Prostate gland (tissue), 2 donors: Measurements from ENCODE around the gene GABBR2. TPM values are rescaled to one million over a fixed set of nuclear protein-coding genes. Genes with fewer than 3 reads are reported as not detected.

Experiments
- DNase-seq: peaks from one replicate; pipeline ENCODE4 v3.0.0-alpha.2; 2019; ENCODE audit warnings: low spot score
- H3K27ac ChIP-seq, 2 donors: fragments of 200-600 bp; sonication (generic); 2 replicates each; pipeline ENCODE4 v1.5.1; 2017 to 2019
- H3K27me3 ChIP-seq: fragments of 200-600 bp; sonication (generic); replicated peaks from 2 replicates; pipeline ENCODE4 v1.5.1; 2019; ENCODE audit not compliant: insufficient read depth
- H3K36me3 ChIP-seq, 2 donors: fragments of 200-600 bp; sonication (generic); 1 replicate in 1 of 2; 2 replicates in 1 of 2; pipeline versions ENCODE4 v1.5.1 to v1.8.1; 2017 to 2019
- H3K4me1 ChIP-seq: fragments of 200-600 bp; sonication (generic); replicated peaks from 2 replicates; pipeline ENCODE4 v1.5.1; 2019
- H3K4me3 ChIP-seq, 2 donors: fragments of 200-600 bp; sonication (generic); 2 replicates each; pipeline ENCODE4 v1.5.1; 2017 to 2019
- H3K9me3 ChIP-seq: fragments of 200-600 bp; sonication (generic); 2 replicates; pipeline ENCODE4 v1.5.1; 2017
- POLR2A ChIP-seq: fragments of 450-650 bp; IDR thresholded peaks from one replicate; pipeline ENCODE4 v1.6.1; 2016; ENCODE audit warnings: antibody characterized with exemption, mild to moderate bottlenecking
- POLR2AphosphoS5 ChIP-seq: sonication (generic); formaldehyde crosslinking; IDR thresholded peaks from one replicate; pipeline ENCODE4 v1.6.1; 2017; ENCODE audit warnings: antibody characterized with exemption
- WGBS: methylation state at CpG from one replicate; pipeline ENCODE4 v1.1.5; 2018; 5-methylcytosine and 5-hydroxymethylcytosine counted together
- intact Hi-C: fragments of 100-400 bp; cut with DNase I; formaldehyde crosslinking; loops from one replicate; pipeline ENCODE4 v1.14.2; 2022
- total RNA-seq, 2 donors: library from RNA; depleted of rRNA; stranded (reverse); fragments of >200 nt; gene quantifications; one replicate each; pipeline ENCODE4 v1.1.0, GENCODE V29; 2016
- TF ChIP-seq, protein P1 (sequence below), 4 experiments: fragments of 200-600 bp in 2 of 4; fragments of 450-650 bp in 2 of 4; sonication (generic) in 2 of 4; IDR thresholded peaks; 1 replicate in 3 of 4; 2 replicates in 1 of 4; pipeline ENCODE4 v1.5.1; 2016 to 2019; ENCODE audit warnings: antibody characterized with exemption in 4 of 4, mild to moderate bottlenecking in 2 of 4, moderate library complexity in 2 of 4

Gene GABBR2
- under 1 TPM in 1 of 2 donors, not detected in 1; 0.97 TPM for total RNA-seq

- intact Hi-C loops: no loop called here
- H3K36me3 ChIP-seq: no peaks in the 10 kb centered on the region
- no peak within 1 kb of the TSS for H3K27ac ChIP-seq
- TF ChIP-seq POLR2A (no peak), POLR2AphosphoS5 (no peak)
- TF ChIP-seq, protein P1, sequence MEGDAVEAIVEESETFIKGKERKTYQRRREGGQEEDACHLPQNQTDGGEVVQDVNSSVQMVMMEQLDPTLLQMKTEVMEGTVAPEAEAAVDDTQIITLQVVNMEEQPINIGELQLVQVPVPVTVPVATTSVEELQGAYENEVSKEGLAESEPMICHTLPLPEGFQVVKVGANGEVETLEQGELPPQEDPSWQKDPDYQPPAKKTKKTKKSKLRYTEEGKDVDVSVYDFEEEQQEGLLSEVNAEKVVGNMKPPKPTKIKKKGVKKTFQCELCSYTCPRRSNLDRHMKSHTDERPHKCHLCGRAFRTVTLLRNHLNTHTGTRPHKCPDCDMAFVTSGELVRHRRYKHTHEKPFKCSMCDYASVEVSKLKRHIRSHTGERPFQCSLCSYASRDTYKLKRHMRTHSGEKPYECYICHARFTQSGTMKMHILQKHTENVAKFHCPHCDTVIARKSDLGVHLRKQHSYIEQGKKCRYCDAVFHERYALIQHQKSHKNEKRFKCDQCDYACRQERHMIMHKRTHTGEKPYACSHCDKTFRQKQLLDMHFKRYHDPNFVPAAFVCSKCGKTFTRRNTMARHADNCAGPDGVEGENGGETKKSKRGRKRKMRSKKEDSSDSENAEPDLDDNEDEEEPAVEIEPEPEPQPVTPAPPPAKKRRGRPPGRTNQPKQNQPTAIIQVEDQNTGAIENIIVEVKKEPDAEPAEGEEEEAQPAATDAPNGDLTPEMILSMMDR (IDR thresholded peaks at IDR 0.05): no peak
- H3K9me3 ChIP-seq: no peaks in the 10 kb centered on the region
- DNase-seq: no peak
- H3K4me1 ChIP-seq: no peaks in the 10 kb centered on the region
- WGBS: 2% methylated on average over 70 of the region's 111 CpGs
- peaks cover 15% of the 10 kb centered on the region for H3K27me3 ChIP-seq
- peak within 1 kb of the TSS; percentile 13 to 32 for H3K4me3 ChIP-seq
Observed at GRCh38 chr9:98708933-98709911, at the start of gene GABBR2. Gene GABBR2, minus strand, starts transcription at chr9:98708935. Its CDS starts 198 bp downstream, at chr9:98708737.

GRCh38 chr9:98755006-98755618, 46.4 kb upstream of the GABBR2 start:
- no peaks in the 10 kb centered on the region for H3K36me3 ChIP-seq
- WGBS: 91% methylated on average over 6 of the region's 6 CpGs
- H3K27ac ChIP-seq: no peak overlapping the region
- no peaks in the 10 kb centered on the region for H3K9me3 ChIP-seq
- H3K4me3 ChIP-seq: no peak overlapping the region
- no peaks in the 10 kb centered on the region for H3K4me1 ChIP-seq
- intact Hi-C loops: no loop called here
- H3K27me3 ChIP-seq: no peaks in the 10 kb centered on the region
- no peak for DNase-seq
- TF ChIP-seq POLR2A (no peak), POLR2AphosphoS5 (no peak)
- TF ChIP-seq, protein P1 (IDR thresholded peaks at IDR 0.05): no peak

DNA sequence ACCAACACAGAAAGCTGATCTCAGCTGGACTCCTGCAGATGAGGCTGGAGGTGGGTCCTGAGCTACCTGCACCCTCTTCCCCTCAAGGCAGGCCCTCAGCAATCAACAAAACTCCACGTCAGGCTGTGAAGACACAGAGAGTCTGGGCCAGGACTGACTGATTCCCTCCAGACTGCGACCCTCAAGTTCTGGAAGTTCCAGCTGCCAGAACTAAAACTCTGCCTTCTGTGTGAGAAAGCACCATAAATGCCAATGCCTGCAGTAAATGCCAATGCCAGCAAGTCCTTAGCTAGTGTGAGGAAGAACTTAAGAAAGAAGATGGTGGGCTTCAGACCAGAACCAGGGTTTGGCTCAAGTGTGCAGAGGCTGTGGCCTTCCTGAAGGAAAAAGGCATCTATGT, 42.5 kb upstream of the GABBR2 start:
- TF ChIP-seq POLR2AphosphoS5 (no peak), POLR2A (no peak)
- TF ChIP-seq, protein P1 (IDR thresholded peaks at IDR 0.05): no peak
- intact Hi-C loops: no loop called here
- H3K36me3 ChIP-seq: no peaks in the 10 kb centered on the region

GRCh38 chr9:98750364-98751060, 41.8 kb upstream of the GABBR2 start:
- intact Hi-C loops: no loop called here
- 91% methylated on average over 5 of the region's 5 CpGs for WGBS
- Histone ChIP-seq H3K36me3 (no peaks in the 10 kb centered on the region), H3K27me3 (no peaks in the 10 kb centered on the region), H3K4me1 (no peaks in the 10 kb centered on the region), H3K27ac (no peak overlapping the region), H3K4me3 (no peak overlapping the region), H3K9me3 (no peaks in the 10 kb centered on the region)
- TF ChIP-seq, protein P1 (IDR thresholded peaks at IDR 0.05): no peak
- TF ChIP-seq POLR2AphosphoS5: no peak
- TF ChIP-seq POLR2A: no peak
- no peak for DNase-seq

More for the DNA sequence above, 42.5 kb upstream of the GABBR2 start:
- no peaks in the 10 kb centered on the region for H3K4me1 ChIP-seq
- no peak for DNase-seq
- H3K4me3 ChIP-seq: no peak overlapping the region
- H3K27me3 ChIP-seq: no peaks in the 10 kb centered on the region
- no peak overlapping the region for H3K27ac ChIP-seq
- H3K9me3 ChIP-seq: no peaks in the 10 kb centered on the region
- 88% methylated on average over 2 of the region's 2 CpGs for WGBS
